ENCODE data around the gene MELK.
"Not testable (repeated sequence)": the region's sequence is repeated elsewhere in the genome, so short reads cannot be mapped to it uniquely, and the experiment has no call there.

MELK gene

DNA sequence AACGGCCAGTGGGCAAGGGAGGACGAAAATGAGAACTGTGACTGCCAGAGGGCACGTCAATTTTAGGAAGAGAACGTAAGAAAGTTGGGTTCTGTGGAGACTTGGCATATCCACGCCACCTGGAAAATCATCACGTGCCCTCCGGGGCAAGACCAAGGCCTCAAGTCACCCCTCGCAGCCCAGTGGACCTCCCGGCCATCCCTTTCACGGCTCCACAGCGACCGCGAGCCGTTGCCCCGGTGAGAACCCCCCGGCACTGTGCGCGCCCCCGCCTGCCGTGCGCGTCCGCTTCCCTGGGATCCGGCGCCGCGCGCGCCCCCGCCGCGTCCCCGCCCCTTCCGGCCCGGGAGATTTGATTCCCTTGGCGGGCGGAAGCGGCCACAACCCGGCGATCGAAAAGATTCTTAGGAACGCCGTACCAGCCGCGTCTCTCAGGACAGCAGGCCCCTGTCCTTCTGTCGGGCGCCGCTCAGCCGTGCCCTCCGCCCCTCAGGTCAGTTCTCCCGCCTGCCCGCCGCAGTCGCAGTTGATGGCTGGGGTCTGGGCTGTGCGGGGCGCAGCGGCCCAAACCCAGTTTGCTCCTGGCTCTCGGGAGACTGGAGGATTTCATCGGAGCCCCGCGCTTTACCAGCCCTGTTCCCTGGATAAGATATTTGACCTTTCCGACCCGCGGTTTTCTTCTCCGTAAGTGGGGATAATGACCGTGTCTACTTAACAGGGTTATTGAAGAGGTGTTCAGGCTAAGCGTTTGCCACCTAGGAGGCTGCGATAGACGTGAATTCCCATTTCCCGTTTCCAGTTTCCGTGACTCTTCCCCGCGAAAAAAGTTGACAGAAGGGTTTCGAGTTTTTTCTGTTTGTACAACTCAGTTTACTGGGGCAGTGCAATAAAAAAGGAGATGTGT lies at the start of gene MELK:
TSS of gene MELK (plus strand) at position 381 of the 904 bp plus-strand sequence. CDS start 8,787 bp downstream, outside the sequence.
- DNase-seq (ENCODE audit: low read depth, low spot score), result no peak

DNA sequence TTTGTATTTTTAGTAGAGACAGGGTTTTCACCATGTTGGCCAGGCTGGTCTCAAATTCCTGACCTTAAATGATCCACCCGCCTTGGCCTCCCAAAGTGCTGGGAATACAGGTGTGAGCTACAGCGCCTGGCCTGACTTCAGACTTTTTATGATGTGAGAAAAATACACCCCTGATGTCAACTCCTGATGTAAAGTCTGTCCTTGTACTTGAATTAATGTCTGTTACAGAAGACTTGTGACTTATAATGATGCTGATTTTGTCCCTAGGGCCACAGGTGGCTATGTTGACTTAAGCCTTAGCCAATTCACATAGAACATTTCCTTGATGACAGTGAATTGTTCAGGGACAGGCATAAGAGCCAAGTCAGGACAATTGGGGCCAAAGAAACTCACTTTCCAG lies 42.5 kb upstream of the MELK start:
- no peak overlapping the region for H3K27ac ChIP-seq
- DNase-seq (ENCODE audit: low read depth, low spot score), result no peak

More for the DNA sequence above, at the start of gene MELK:
- peak within 1 kb of the TSS; percentile 63 for H3K27ac ChIP-seq

DNA sequence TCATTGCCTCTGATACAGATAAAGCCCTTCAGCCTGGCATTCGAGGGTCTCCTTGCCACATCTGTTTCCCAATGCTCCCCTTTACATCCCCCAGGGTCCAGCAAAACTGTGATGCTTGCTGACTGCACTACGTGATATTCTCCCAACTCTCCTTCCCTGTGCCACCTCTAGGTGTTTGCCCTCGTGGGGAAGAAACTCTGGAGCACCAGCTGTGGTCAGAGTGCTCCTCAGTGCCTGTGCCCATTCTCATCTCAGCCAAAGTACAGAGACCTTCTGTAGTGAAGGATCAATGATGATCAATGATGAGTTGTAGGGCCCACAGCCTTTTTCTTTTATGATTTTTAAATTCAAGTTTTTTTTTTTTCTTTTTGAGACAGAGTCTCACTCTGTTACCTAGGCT lies 40.3 kb upstream of the MELK start:
- DNase-seq (ENCODE audit: low read depth, low spot score), result no peak
- no peak overlapping the region for H3K27ac ChIP-seq

DNA sequence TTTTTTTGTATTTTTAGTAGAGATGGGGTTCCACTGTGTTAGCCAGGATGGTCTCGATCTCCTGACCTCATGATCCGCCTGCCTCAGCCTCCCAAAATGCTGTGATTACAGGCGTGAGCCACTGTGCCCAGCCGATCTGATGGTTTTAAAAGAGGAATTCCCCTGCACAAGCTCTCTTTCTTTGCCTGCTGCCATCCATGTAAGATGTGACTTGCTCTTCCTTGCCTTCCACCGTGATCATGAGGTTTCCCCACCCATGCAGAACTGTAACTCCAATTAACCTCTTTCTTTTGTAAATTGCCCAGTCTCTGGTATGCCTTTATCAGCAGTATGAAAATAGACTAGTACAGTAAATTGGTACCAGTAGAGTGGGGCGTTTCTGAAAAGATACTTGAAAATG lies 39.0 kb upstream of the MELK start:
- not testable (repeated sequence) for H3K27ac ChIP-seq; DNase-seq (ENCODE audit: low read depth, low spot score)

DNA sequence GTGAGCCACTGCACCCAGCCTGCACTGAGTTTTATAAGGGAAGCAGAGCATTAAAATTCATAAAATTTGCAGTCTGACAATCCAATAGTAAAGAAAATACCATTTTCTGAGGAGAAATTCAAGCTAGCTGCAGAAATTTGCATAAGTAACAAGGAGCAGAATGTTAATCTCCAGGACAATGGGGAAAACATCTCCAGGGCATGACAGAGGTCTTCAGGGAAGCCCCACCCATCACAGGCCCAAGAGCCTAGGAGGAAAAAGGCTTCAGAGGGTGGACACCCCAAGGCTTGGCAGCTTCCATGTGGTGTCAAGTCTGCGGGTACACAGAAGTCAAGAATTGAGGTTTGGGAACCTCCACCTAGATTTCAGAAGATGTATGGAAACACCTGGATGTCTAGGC lies 37.6 kb upstream of the MELK start:
- H3K27ac ChIP-seq, result no peak overlapping the region
- DNase-seq (ENCODE audit: low read depth, low spot score), result no peak

DNA sequence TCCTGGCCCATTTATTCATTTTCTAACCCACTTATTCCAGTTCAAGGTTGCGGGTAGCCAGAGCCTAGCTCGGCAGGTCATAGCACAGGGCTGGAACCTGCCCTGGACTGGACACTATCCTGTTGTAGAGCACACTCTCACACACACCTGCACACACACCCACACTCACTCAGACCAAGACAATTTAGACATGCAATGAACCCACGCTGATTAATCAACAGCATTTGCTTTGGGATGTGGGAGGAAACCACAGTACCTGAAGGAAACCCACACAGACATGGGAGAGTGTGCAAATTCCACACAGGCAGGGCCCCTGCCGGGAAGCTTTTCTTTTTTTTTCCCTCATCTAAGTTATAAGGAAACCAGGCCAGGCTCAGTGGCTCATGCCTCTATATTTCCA lies 34.8 kb upstream of the MELK start:
- no peak overlapping the region for H3K27ac ChIP-seq
- no peak for DNase-seq (ENCODE audit: low read depth, low spot score)

DNA sequence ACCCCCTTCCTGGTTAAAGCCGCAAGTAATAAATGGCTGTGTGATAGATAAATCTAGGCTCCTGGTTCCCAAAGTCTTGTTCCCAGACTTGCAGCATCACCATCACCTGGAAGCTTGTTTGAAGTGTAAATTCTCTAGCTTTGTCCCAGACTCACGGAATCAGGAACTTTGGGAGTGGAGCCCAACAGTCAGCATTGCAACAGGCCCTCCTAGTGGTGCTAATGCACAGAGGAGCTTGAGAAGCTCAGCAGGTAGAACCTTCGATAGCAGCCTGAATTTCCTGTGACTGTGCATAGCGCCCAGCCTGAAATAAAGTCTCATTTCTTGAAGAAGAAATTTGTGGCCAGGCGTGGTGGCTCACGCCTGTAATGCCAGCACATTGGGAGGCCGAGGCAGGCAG lies 30.3 kb upstream of the MELK start:
- no peak for DNase-seq (ENCODE audit: low read depth, low spot score)
- H3K27ac ChIP-seq, result no peak overlapping the region

DNA sequence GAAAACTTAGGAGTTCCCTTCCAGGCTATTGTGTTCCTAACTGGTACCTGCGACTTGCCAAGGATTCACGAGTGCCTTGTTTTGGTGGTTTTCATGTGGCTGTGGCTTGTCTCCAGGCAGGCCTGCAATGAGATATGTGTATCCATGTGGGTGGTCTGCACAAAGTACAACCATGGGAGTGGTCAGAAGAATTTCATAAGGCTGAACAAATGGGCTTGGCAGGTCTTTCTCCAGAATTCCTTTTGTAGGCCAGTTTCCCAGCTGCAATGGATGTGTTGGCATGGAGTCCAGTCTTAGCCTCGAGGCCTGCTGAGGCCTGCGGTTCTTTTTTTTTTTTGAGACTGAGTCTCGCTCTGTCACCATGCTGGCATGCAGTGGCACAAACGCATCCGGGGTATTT lies 28.8 kb upstream of the MELK start:
- no peak for DNase-seq (ENCODE audit: low read depth, low spot score)
- no peak overlapping the region for H3K27ac ChIP-seq

DNA sequence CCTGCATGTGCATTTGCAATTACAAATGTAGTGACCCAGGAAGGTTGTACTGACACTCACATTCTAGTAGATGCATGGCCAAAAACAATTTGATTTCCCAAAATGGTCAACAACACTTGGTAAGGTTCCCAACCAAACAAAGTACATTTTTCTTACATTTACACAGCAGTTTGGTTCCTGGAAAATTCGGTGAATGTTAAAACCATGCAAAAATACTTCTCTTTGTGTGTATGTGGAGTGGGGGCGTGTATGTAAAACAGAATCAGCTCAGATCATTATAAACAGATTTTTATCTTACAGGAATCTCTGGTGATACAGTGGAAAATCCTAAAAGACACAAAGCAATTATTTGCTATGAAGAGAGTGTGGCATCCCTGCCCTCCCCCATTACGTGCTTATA lies 25.1 kb upstream of the MELK start:
- no peak for DNase-seq (ENCODE audit: low read depth, low spot score)
- no peak overlapping the region for H3K27ac ChIP-seq

DNA sequence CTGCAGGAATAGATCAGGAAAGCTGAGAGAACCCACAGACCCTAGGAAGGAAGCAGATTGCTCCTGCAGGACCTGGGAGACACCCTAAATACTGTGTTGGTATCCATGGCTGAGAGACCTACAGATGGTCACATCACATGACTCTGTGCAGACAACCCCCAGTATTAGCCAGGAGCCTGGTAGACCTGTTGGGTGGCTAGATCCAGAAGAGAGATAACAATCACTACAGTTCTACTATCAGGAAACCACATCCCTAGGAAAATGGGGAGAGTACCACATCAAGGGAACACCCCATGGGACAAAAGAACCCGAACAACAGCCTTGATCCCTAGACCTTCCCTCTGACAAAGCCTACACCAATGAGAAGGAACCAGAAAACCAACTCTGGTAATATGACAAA lies 24.2 kb upstream of the MELK start:
- H3K27ac ChIP-seq, result no peak overlapping the region
- DNase-seq (ENCODE audit: low read depth, low spot score), result no peak

DNA sequence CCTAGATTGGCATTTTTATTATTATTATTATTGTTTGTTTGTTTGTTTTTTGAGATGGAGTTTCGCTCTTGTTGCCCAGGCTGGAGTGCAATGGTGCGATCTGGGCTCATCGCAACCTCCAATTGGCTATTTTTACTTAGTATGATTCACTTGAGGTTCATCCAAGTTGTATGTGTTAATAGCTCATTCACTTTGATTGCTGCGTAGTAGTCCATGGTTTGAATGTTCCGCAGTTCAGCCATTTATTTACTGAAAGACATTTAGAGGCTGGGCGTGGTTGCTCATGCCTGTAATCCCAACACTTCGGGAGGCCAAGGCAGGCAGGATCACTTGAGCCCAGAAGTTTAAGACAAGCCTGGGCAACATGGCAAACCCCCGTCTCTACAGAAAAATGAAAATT lies 22.6 kb upstream of the MELK start:
- H3K27ac ChIP-seq, result no peak overlapping the region
- DNase-seq (ENCODE audit: low read depth, low spot score), result no peak

DNA sequence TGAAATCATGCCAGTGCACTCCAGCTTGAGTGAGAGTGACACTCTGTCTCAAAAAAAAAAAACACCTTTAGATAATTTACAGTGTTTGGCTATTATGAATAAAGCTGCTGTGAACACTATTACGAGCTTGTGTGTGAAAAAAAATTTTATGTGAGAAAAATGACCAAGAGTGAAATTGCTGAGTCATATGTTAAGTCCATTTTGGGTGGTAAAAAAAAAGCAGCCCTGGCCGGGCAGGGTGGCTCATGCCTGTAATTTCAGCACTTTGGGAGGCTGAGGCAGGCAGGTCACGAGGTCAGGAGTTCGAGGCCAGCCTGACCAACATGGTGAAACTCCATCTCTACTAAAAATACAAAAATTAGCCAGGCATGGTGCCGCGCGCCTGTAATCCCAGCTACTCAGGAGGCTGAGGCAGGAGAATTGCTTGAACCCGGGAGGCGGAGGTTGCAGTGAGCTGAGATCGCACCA lies 22.0 kb upstream of the MELK start:
- not testable (repeated sequence) for H3K27ac ChIP-seq; DNase-seq (ENCODE audit: low read depth, low spot score)

DNA sequence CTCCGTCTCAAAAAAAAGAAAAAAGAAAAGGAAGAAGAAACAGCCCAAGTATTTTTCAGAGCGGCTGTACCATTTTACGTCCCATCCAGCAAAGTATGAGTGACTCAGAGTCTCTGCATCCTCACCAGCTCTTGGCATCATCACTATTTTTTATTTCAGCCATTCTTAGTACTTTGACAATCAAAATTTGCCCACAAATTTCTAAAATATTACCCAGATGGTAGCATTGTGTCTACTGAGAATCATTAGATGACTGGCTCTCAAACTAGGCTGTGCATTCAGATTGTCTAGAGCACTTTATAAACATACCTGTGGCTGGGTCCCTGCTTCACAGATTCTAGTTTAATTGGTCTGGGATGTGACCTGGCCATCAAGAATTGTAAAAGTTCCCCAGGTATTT lies 21.6 kb upstream of the MELK start:
- no peak for DNase-seq (ENCODE audit: low read depth, low spot score)
- H3K27ac ChIP-seq, result no peak overlapping the region

DNA sequence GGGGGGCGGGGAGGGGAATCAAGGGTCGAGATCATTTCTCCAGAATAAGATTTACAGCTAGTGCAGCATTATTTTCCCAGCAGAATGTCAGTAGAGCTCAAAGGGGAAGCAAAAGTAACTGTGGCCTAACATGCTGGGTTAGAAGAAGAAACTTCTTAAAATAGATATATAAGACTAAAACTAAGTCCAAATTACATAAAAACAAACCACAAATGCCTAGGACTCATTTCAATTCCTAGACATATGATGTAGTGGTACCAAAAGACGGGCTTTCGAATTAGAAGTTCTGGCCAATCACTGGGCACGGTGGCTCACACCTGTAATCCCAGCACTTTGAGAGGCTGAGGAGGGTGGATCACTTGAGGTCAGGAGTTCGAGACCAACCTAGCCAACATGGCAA lies 20.8 kb upstream of the MELK start:
- H3K27ac ChIP-seq, result no peak overlapping the region
- no peak for DNase-seq (ENCODE audit: low read depth, low spot score)

DNA sequence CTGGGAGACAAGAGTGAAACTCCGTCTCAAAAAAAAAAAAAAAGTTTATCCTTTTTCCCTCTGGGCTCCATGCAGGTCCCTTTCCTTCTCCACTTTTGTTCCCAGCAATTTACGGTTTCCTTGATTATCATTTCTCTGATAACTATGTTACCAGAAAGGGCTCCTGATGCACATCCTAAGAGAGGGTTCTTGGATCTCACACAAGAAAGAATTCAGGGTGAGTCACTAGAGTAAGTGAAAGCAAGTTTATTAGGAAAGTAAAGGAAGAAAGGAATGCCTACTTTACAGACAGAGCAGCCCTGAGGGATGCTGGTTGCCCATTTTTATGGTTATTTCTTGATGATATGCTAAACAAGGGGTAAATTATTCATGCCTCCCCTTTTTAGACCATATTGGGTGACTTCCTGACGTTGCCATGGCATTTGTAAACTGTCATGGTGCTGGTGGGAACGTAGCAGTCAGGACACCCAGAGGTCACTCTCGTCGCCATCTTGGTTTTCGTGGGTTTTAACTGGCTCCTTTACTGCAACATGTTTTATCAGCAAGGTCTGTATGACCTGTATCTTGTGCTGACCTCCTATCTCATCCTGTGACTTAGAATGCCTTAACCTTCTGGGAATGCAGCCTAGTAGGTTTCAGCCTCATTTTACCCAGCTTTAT lies 13.5 kb upstream of the MELK start:
- no peak for DNase-seq (ENCODE audit: low read depth, low spot score)
- no peak overlapping the region for H3K27ac ChIP-seq

DNA sequence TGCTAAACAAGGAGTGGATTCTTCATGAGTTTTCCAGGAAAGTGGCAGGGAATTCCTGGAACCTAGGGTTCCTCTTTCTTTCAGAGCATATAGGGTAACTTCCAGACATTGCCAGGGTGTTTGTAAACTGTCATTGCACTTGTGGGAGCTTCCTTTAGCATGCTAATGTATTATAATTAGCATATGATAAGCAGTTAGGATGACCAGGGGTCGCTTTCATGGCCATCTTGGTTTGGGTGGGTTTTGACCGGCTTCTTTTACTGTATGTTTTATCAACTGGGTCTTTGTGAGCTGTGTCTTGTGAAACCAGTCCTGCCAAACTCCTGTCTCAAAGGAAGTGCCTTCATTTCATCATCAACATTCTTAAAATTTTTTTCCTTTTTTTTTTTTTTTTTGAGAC lies 11.9 kb upstream of the MELK start:
- no peak overlapping the region for H3K27ac ChIP-seq
- no peak for DNase-seq (ENCODE audit: low read depth, low spot score)

DNA sequence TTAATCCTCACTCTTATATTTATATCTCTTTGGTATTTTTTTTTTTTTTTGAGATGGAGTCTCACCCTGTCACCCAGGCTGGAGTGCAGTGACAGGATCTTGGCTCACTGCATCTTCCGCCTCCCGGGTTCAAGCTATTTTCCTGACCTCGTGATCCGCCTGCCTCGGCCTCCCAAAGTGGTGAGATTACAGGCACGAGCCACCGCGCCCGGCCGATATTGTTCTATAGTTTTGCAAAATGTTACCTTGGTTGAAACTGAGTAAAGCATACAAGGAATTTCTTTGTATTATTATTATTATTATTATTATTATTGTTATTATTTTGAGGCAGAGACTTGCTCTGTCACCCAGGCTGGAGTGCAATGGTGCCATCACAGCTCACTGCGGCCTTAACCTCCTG lies 9.9 kb upstream of the MELK start:
- H3K27ac ChIP-seq; DNase-seq (ENCODE audit: low read depth, low spot score): not testable (repeated sequence)

DNA sequence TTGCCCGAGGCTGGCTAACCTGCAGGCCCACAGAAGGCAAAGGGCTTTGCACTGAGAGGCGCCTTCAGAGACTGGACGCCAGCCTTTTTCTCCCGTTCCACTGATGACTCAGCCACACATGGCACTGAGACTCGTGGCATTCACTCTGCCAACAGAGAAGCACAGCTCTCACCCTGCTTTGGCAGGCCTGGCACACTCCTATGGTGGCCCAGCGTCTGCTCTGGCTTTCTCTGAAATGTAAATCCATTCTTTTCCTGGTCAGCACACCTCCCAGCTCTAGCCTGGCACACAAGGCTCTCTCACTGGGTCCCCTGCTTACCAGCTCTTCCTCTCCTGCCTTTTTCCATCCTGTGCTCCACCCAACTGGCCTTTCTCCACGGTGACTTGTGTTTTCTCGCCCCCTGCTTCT lies 5.9 kb upstream of the MELK start:
- H3K27ac ChIP-seq, result peak overlapping the region; percentile 21
- DNase-seq (ENCODE audit: low read depth, low spot score), result no peak

DNA sequence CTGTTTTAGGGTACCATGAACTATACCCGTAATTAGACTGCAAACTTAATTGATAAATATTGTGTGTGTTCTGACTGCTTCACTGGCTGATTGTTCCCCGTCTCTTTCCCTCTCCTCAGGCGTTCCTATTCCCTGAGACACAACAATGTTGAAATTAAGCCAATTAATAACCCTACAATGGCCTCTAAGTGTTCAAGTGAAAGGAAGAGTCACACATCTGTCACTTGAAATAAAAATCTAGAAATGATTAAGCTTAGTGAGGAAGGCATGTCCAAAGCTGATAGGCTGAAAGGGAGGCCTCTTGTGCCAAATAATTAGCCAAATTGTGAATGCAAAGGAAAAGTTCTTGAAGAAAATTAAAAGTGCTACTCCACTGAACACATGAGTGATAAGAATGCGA lies 4.0 kb upstream of the MELK start:
- not testable (repeated sequence) for DNase-seq (ENCODE audit: low read depth, low spot score); H3K27ac ChIP-seq

DNA sequence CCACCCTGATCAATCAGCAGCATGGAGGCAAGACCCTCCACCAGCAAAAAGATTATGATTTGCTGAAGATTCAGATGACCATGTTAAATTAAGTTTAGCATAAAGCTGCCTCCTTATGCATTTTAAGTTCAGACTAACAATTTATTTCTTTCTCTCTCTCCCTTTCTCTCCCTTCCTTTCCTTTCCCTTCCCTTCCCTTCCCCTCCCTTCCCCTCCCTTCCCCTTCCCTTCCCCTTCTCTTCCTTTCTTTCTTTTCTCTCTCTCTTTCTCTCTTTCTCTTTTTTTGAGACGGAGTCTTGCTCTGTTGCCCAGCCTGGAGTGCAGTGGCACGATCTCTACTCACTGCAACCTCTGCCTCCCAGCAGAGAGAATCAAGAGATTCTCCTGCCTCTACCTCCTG lies 1.4 kb upstream of the MELK start:
- no peak for DNase-seq (ENCODE audit: low read depth, low spot score)
- H3K27ac ChIP-seq, result no peak overlapping the region

DNA sequence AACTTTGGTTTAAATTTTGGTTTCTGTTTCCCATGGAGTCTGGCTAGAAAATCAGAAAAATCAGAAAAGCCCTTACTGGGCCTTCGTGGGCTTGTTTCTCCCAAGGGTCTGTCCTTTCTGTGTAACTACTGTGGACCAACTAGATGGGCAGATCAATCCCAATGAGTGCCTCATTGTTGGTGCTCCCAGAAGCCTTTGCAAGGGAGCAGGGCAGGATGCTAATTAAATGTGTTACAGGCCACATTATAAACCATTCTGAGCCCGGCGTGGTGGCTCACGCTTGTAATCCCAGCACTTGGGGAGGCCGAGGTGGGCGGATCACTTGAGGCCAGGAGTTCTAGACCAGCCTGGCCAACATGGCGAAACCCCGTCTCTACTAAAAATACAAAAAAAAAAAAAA lies 1.4 kb downstream of the MELK start:
- H3K27ac ChIP-seq, result peak overlapping the region; percentile 63
- DNase-seq (ENCODE audit: low read depth, low spot score), result not testable (repeated sequence)
